GM12878 (cell line): Measurements from ENCODE around the gene DISC1. TPM values are rescaled to one million over a fixed set of nuclear protein-coding genes. Genes with fewer than 3 reads are reported as not detected.

Experiments used
- ATAC-seq: fragments of 200-7000 bp; cut with Tn5 transposase; 3 replicates; pipeline ENCODE4 v1.9.1; 2020; ENCODE audit warnings: mild to moderate bottlenecking, moderate library complexity
- BruUV-seq: library from RNA; stranded (reverse); fragments of 400-500 nt; replicated peaks from 2 replicates; lab custom pipeline; 2021; lab: Mats Ljungman, UMichigan
- CTCF ChIA-PET: fragments of 300-600 bp; sonication (Branson Sonifier 250); formaldehyde crosslinking; extraction: SDS; loops from one replicate; lab custom pipeline; 2021; ENCODE audit warnings: inconsistent platforms; lab: Yijun Ruan, JAX
- POLR2A ChIA-PET: fragments of 350-600 bp; formaldehyde crosslinking; extraction: SDS; loops from one replicate; lab custom pipeline; 2021; ENCODE audit warnings: inconsistent platforms; lab: Charles Lee
- RAD21 ChIA-PET: fragments of 300-600 bp; sonication (Branson Sonifier 250); formaldehyde crosslinking; loops from one replicate; lab custom pipeline; 2023; ENCODE audit warnings: antibody characterized with exemption; ENCODE audit not compliant: unreplicated experiment; lab: Charles Lee
- SMC1A ChIA-PET: fragments of 300-600 bp; sonication (Branson Sonifier 250); formaldehyde crosslinking; loops from one replicate; lab custom pipeline; 2023; ENCODE audit not compliant: unreplicated experiment, uncharacterized antibody; lab: Charles Lee
- DNase-seq: peaks from one replicate; pipeline ENCODE4 v3.0.0-alpha.2; 2011; ENCODE audit warnings: low read depth, low spot score
- FAIRE-seq: peaks from 3 replicates; lab custom pipeline; 2011; peaks lifted over from hg19 to GRCh38; lab: Jason Lieb, UNC
- H2AFZ ChIP-seq: 2 replicates; pipeline ENCODE4 v1.6.0; 2011; ENCODE audit warnings: low read depth, low read length, control low read depth; ENCODE audit not compliant: control insufficient read depth
- H3K27ac ChIP-seq: 2 replicates; pipeline ENCODE4 v1.5.1; 2011; ENCODE audit warnings: control low read depth; ENCODE audit not compliant: control insufficient read depth, insufficient read depth
- H3K27me3 ChIP-seq, 2 experiments: replicated peaks in 1 of 2; 2 replicates each; pipeline versions ENCODE4 v1.6.0 to v1.6.1; 2011; ENCODE audit warnings: low read length in 1 of 2; ENCODE audit not compliant: control insufficient read depth in 2 of 2, insufficient read depth in 2 of 2
- H3K36me3 ChIP-seq, 2 experiments: 2 replicates each; pipeline ENCODE4 v1.5.1; 2011; ENCODE audit warnings: low read length in 1 of 2; ENCODE audit not compliant: control insufficient read depth in 2 of 2, insufficient read depth in 2 of 2
- H3K4me1 ChIP-seq: 2 replicates; pipeline ENCODE4 v1.6.1; 2011; ENCODE audit warnings: mild to moderate bottlenecking, low read length, moderate library complexity, mixed read lengths; ENCODE audit not compliant: control insufficient read depth, insufficient read depth
- H3K4me2 ChIP-seq: 2 replicates; pipeline ENCODE4 v1.6.0; 2011; ENCODE audit warnings: control low read depth; ENCODE audit not compliant: control insufficient read depth, insufficient read depth
- H3K4me3 ChIP-seq: fragments of 200-600 bp; sonication (generic); 2 replicates; pipeline ENCODE4 v1.5.1; 2016
- H3K79me2 ChIP-seq: 2 replicates; pipeline ENCODE4 v1.6.0; 2011; ENCODE audit warnings: low read length; ENCODE audit not compliant: control insufficient read depth, insufficient read depth
- H3K9ac ChIP-seq: 2 replicates; pipeline ENCODE4 v1.8.0; 2011; ENCODE audit warnings: low read length, control low read depth, mixed read lengths; ENCODE audit not compliant: control insufficient read depth, insufficient read depth
- H3K9me3 ChIP-seq: replicated peaks from 3 replicates; pipeline ENCODE4 v1.5.1; 2011; ENCODE audit warnings: mild to moderate bottlenecking, low read length; ENCODE audit not compliant: control insufficient read depth, insufficient read depth
- H4K20me1 ChIP-seq: 2 replicates; pipeline ENCODE4 v1.6.0; 2011; ENCODE audit not compliant: control insufficient read depth, insufficient read depth
- ASH2L ChIP-seq: fragments of 300-600, 200-600 bp; sonication (generic); IDR thresholded peaks from 2 replicates; pipeline ENCODE4 v1.6.1; 2017; ENCODE audit warnings: low read depth, mild to moderate bottlenecking, borderline replicate concordance
- ATF7 ChIP-seq: fragments of 450-650 bp; IDR thresholded peaks from 2 replicates; pipeline ENCODE4 v1.6.1; 2016; ENCODE audit warnings: low read depth, mild to moderate bottlenecking
- BMI1 ChIP-seq: fragments of 450-650 bp; IDR thresholded peaks from 2 replicates; pipeline ENCODE4 v1.6.1; 2016; ENCODE audit warnings: mild to moderate bottlenecking, moderate library complexity, borderline replicate concordance
- CBX5 ChIP-seq: sonication (generic); IDR thresholded peaks from 2 replicates; pipeline ENCODE4 v1.6.1; 2016; ENCODE audit warnings: low read depth, moderate library complexity, mild to moderate bottlenecking, inconsistent platforms
- CREB1 ChIP-seq: IDR thresholded peaks from 2 replicates; pipeline ENCODE4 v1.6.1; 2012; ENCODE audit warnings: low read depth, mild to moderate bottlenecking, inconsistent platforms
- EP300 ChIP-seq, 2 experiments: fragments of 150-350 bp in 1 of 2; IDR thresholded peaks; 2 replicates each; pipeline ENCODE4 v1.6.1; 2011 to 2012; ENCODE audit warnings: low read depth in 2 of 2, low read length in 2 of 2, borderline replicate concordance in 1 of 2, improper control_type of control experiment in 1 of 2, inconsistent platforms in 1 of 2; ENCODE audit not compliant: control insufficient read depth in 1 of 2
- IKZF1 ChIP-seq: fragments of 450-650 bp; conservative IDR thresholded peaks from 2 replicates; pipeline ENCODE4 v1.6.1; 2017; ENCODE audit warnings: antibody characterized with exemption, mild to moderate bottlenecking
- MLLT1 ChIP-seq: fragments of 450-650 bp; IDR thresholded peaks from 2 replicates; pipeline ENCODE4 v1.6.1; 2016; ENCODE audit warnings: mild to moderate bottlenecking
- MYC ChIP-seq: IDR thresholded peaks from 2 replicates; pipeline ENCODE4 v1.6.1; 2011; ENCODE audit warnings: mild to moderate bottlenecking, low read length, moderate library complexity, inconsistent platforms; ENCODE audit not compliant: insufficient read depth, insufficient replicate concordance, insufficient read length, severe bottlenecking
- RUNX3 ChIP-seq: IDR thresholded peaks from 2 replicates; pipeline ENCODE4 v1.6.1; 2012; ENCODE audit warnings: low read length, inconsistent platforms
- STAT3 ChIP-seq: IDR thresholded peaks from 2 replicates; pipeline ENCODE4 v1.6.1; 2011; ENCODE audit warnings: low read depth, low read length, improper control_type of control experiment
- SUZ12 ChIP-seq: fragments of 200-600 bp; sonication (generic); IDR thresholded peaks from one replicate; pipeline ENCODE4 v1.6.1; 2018; ENCODE audit warnings: antibody characterized with exemption, mild to moderate bottlenecking; ENCODE audit not compliant: unreplicated experiment
- ZNF217 ChIP-seq: fragments of 450-650 bp; IDR thresholded peaks from 2 replicates; pipeline ENCODE4 v1.6.1; 2017; ENCODE audit warnings: antibody characterized with exemption, mild to moderate bottlenecking
- WGBS: methylation state at CpG from one replicate; pipeline ENCODE4 v1.1.6; 2016; ENCODE audit warnings: low lambda C conversion rate; ENCODE audit not compliant: insufficient replicate concordance, insufficient coverage; ENCODE audit errors: missing lambda C conversion rate; 5-methylcytosine and 5-hydroxymethylcytosine counted together
- in situ Hi-C: fragments of 300-500 bp; cut with MboI; formaldehyde crosslinking; loops from 9 replicates; pipeline ENCODE4 v1.14.3; 2018; ENCODE audit warnings: mixed read lengths
- intact Hi-C: fragments of 100-400 bp; cut with micrococcal nuclease; formaldehyde crosslinking; loops from one replicate; pipeline ENCODE4 v1.14.2; 2022; ENCODE audit not compliant: unreplicated experiment
- polyA plus RNA-seq, 11 experiments: library from polyadenylated mRNA; depleted of rRNA in 4 of 11; unstranded in 6 of 11; stranded (reverse) in 5 of 11; fragments of >200 nt; fragmentation: Nextera tagmentation in 4 of 11; fragmentation: Illumina TruSeq in 1 of 11; extraction: Ambion mirVana in 4 of 11; extraction: Trizol in 1 of 11; gene quantifications; 1 replicate in 1 of 11; 2 replicates in 10 of 11; pipeline versions ENCODE4 v1.2.1 to v1.2.3, GENCODE V29; 2011 to 2016; ENCODE audit warnings: inconsistent platforms in 2 of 11, missing spikeins in 2 of 11, low read depth in 1 of 11
- total RNA-seq, 4 experiments: library from RNA; depleted of rRNA in 3 of 4; stranded (reverse); fragments of >200 nt in 3 of 4; fragmentation: Illumina TruSeq in 1 of 4; extraction: Trizol in 1 of 4; gene quantifications; 2 replicates each; pipeline versions ENCODE4 v1.2.1 to v1.2.3, GENCODE V29; 2013 to 2021
- TF ChIP-seq, protein P1 (sequence below): fragments of 150-350 bp; IDR thresholded peaks from 2 replicates; pipeline ENCODE4 v1.6.1; 2016; ENCODE audit warnings: low read depth, low read length
- TF ChIP-seq, protein P2 (sequence below), 3 experiments: IDR thresholded peaks in 2 of 3; conservative IDR thresholded peaks in 1 of 3; 2 replicates each; pipeline ENCODE4 v1.5.1; 2011; ENCODE audit warnings: low read depth in 3 of 3, low read length in 3 of 3, mild to moderate bottlenecking in 3 of 3, control low read depth in 2 of 3, moderate library complexity in 2 of 3, inconsistent platforms in 1 of 3, mixed read lengths in 1 of 3; ENCODE audit not compliant: control insufficient read depth in 2 of 3, insufficient read depth in 1 of 3; ENCODE audit errors: extremely low read depth in 1 of 3

Gene DISC1
- total and polyA plus RNA-seq, 10 of the 15 experiments (the other 5 are each of a cell fraction or from before 2014, with no cell fraction given), result 0.05 to 0.72 (median 0.19) TPM; not detected in 1

GRCh38 chr1:231853588-231854207 lies 227.1 kb downstream of the DISC1 start:
- no peaks in the 10 kb centered on the region for H3K9me3 ChIP-seq
- 35% methylated on average over 7 of the region's 7 CpGs for WGBS
- H4K20me1 ChIP-seq, result no peaks in the 10 kb centered on the region
- intact Hi-C loops, result no loop called here
- FAIRE-seq, result no peak
- no peak for DNase-seq
- RAD21 ChIA-PET, result no interaction called here
- ATAC-seq, result no peak
- H3K27ac ChIP-seq, result no peak overlapping the region
- no peak overlapping the region for H3K9ac ChIP-seq
- CTCF ChIA-PET, result interaction anchor here (3.9 kb wide), 1 partner anchor 13 kb away, joined by 20 read pairs; no protein-coding TSS in a partner anchor
- no peak overlapping the region for H3K4me2 ChIP-seq
- H3K4me3 ChIP-seq, result no peak overlapping the region
- no peaks in the 10 kb centered on the region for H3K4me1 ChIP-seq
- H3K36me3 ChIP-seq, result no peaks in the 10 kb centered on the region
- POLR2A ChIA-PET, result no interaction called here
- no peaks in the 10 kb centered on the region for H3K27me3 ChIP-seq
- TF ChIP-seq RUNX3, result no peak
- TF ChIP-seq, protein P1, sequence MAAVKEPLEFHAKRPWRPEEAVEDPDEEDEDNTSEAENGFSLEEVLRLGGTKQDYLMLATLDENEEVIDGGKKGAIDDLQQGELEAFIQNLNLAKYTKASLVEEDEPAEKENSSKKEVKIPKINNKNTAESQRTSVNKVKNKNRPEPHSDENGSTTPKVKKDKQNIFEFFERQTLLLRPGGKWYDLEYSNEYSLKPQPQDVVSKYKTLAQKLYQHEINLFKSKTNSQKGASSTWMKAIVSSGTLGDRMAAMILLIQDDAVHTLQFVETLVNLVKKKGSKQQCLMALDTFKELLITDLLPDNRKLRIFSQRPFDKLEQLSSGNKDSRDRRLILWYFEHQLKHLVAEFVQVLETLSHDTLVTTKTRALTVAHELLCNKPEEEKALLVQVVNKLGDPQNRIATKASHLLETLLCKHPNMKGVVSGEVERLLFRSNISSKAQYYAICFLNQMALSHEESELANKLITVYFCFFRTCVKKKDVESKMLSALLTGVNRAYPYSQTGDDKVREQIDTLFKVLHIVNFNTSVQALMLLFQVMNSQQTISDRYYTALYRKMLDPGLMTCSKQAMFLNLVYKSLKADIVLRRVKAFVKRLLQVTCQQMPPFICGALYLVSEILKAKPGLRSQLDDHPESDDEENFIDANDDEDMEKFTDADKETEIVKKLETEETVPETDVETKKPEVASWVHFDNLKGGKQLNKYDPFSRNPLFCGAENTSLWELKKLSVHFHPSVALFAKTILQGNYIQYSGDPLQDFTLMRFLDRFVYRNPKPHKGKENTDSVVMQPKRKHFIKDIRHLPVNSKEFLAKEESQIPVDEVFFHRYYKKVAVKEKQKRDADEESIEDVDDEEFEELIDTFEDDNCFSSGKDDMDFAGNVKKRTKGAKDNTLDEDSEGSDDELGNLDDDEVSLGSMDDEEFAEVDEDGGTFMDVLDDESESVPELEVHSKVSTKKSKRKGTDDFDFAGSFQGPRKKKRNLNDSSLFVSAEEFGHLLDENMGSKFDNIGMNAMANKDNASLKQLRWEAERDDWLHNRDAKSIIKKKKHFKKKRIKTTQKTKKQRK, result no peak
- TF ChIP-seq EP300 (IDR thresholded peaks at IDR 0.05; ENCODE audit: borderline replicate concordance in 1 of 2, control insufficient read depth in 1 of 2, low read depth in 2 of 2, low read length in 2 of 2), result no peak
- no peak for TF ChIP-seq ZNF217
- no peak for TF ChIP-seq ATF7
- TF ChIP-seq IKZF1, result no peak
- TF ChIP-seq MLLT1, result no peak
- TF ChIP-seq ASH2L, result no peak
- no peak for TF ChIP-seq MYC
- TF ChIP-seq SUZ12, result no peak
- TF ChIP-seq STAT3, result no peak
- TF ChIP-seq BMI1, result no peak
- TF ChIP-seq CREB1, result no peak
- no peak for TF ChIP-seq CBX5
- TF ChIP-seq, protein P2, sequence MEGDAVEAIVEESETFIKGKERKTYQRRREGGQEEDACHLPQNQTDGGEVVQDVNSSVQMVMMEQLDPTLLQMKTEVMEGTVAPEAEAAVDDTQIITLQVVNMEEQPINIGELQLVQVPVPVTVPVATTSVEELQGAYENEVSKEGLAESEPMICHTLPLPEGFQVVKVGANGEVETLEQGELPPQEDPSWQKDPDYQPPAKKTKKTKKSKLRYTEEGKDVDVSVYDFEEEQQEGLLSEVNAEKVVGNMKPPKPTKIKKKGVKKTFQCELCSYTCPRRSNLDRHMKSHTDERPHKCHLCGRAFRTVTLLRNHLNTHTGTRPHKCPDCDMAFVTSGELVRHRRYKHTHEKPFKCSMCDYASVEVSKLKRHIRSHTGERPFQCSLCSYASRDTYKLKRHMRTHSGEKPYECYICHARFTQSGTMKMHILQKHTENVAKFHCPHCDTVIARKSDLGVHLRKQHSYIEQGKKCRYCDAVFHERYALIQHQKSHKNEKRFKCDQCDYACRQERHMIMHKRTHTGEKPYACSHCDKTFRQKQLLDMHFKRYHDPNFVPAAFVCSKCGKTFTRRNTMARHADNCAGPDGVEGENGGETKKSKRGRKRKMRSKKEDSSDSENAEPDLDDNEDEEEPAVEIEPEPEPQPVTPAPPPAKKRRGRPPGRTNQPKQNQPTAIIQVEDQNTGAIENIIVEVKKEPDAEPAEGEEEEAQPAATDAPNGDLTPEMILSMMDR (IDR thresholded peaks at IDR 0.05 in 2 of 3, conservative IDR thresholded peaks at IDR 0.05 in 1 of 3; ENCODE audit: control insufficient read depth in 2 of 3, extremely low read depth in 1 of 3, insufficient read depth in 1 of 3, low read depth in 3 of 3, low read length in 3 of 3), result no peak
- TF ChIP-seq, all 136 proteins: peak for 0
- BruUV-seq, result no TSS peak
- no peak overlapping the region for H2AFZ ChIP-seq
- SMC1A ChIA-PET, result no interaction called here
- in situ Hi-C loops, result no loop called here
- H3K79me2 ChIP-seq, result no peaks in the 10 kb centered on the region
